AG09309 (cell line): ENCODE data around the gene GPR68.

ENCODE experiments used
- DNase-seq: peaks from one replicate; pipeline ENCODE4 v3.0.0-alpha.2; 2010; ENCODE audit warnings: low read depth
- H3K4me3 ChIP-seq: 2 replicates; pipeline ENCODE4 v1.5.1; 2011; ENCODE audit warnings: mild to moderate bottlenecking, low read depth, low read length, moderate library complexity; ENCODE audit not compliant: control insufficient read depth
- CTCF ChIP-seq: IDR thresholded peaks from 2 replicates; pipeline ENCODE4 v1.5.1; 2011; ENCODE audit warnings: mild to moderate bottlenecking, low read depth, low read length, inconsistent platforms; ENCODE audit not compliant: insufficient read depth, control insufficient read depth; ENCODE audit errors: missing control alignments

Gene GPR68

GRCh38 chr14:91261986-91262549, 17.6 kb upstream of the GPR68 start:
- no peak for TF ChIP-seq CTCF

GRCh38 chr14:91261115-91261514, 16.6 kb upstream of the GPR68 start:
- no peak overlapping the region for H3K4me3 ChIP-seq
- no peak for TF ChIP-seq CTCF
- DNase-seq, result no peak

More at GRCh38 chr14:91261986-91262549, 17.6 kb upstream of the GPR68 start:
- H3K4me3 ChIP-seq, result no peak overlapping the region
- DNase-seq, result no peak

- TF ChIP-seq CTCF, result no peak
- no peak overlapping the region for H3K4me3 ChIP-seq
- DNase-seq, result no peak
Observed at GRCh38 chr14:91258876-91259275, 14.4 kb upstream of the GPR68 start.

- H3K4me3 ChIP-seq, result no peak overlapping the region
- TF ChIP-seq CTCF, result no peak
- peak; percentile 57 for DNase-seq
Observed at GRCh38 chr14:91258011-91258618, 13.6 kb upstream of the GPR68 start.

DNA sequence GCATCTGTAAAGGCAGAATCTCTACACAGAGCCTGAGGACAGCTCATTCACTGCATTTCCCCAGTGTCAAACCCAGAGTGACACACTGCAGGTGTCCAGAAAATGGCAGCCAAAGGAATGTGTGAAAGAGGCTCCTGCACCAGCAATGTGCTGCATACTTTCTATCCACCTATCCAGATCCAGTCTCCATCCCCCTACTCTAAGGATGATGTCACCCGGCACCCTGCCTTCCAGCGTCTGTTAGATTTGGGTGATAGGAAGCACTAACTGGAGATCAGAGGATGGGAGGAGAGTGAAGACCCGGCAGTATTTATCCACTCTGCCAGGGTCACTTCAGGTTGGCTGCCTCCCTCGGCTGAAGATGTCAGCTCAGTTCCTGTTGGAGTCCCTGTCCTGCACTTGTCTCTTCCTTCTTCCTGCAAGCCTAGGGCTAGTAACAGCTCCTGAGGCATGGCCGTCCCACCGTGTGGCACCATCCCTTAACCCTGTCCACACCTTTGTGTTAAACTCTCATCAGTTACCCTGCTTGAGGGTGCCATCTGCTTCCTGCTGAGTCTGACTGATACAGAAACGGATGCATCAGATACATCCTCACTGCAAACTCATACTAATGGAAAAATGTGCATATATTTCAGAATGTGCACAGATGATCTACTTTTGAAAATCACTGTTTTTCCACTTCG, 13.0 kb upstream of the GPR68 start:
- no peak for TF ChIP-seq CTCF
- no peak for DNase-seq
- H3K4me3 ChIP-seq, result no peak overlapping the region

DNA sequence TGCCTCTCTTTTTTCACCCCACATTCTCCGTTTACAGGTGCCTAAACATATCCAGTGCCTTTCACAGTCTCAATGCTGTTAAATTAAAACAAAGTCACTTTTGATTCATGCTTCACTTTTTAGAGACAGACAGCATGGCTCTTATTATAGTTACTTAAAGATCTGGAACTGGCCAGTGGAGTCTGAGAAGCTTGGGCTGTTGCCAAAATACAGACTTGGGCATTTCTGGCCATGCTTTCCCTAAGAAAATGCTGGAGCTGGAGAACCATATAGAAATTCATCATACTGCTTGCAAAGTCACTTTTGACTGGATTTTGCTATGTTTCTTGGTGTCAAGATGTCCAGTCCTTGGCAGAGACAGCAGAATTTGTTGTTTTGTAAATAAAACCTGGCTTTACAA, 12.2 kb upstream of the GPR68 start:
- H3K4me3 ChIP-seq, result no peak overlapping the region
- no peak for DNase-seq
- no peak for TF ChIP-seq CTCF
